Activated CD8-positive, alpha-beta T cell treated with anti-CD3 and anti-CD28 coated beads for 36 hours (primary cell): ENCODE data around the gene OTOF. TPM values are rescaled to one million over a fixed set of nuclear protein-coding genes. Genes with fewer than 3 reads are reported as not detected.

Source experiments
- ATAC-seq: fragments of 200-7000 bp; cut with Tn5 transposase; one replicate; pipeline ENCODE4 v1.10.0; 2021; ENCODE audit warnings: mild to moderate bottlenecking, moderate library complexity
- CTCF ChIA-PET: fragments of 350-600 bp; sonication (Branson Sonifier 250); formaldehyde crosslinking; loops from one replicate; lab custom pipeline; 2021; ENCODE audit warnings: antibody characterized with exemption; lab: Charles Lee
- POLR2A ChIA-PET: fragments of 350-600 bp; sonication (Branson Sonifier 250); formaldehyde crosslinking; loops from one replicate; lab custom pipeline; 2021; ENCODE audit warnings: antibody characterized with exemption; lab: Charles Lee
- DNase-seq: peaks from one replicate; pipeline ENCODE4 v3.0.0-alpha.2; 2020
- H3K27ac Mint-ChIP-seq: one replicate; pipeline ENCODE4 v1.8.0; 2021; ENCODE audit warnings: mild to moderate bottlenecking, mixed read lengths
- H3K27me3 Mint-ChIP-seq: one replicate; pipeline ENCODE4 v1.8.0; 2021; ENCODE audit warnings: mixed read lengths
- H3K36me3 Mint-ChIP-seq: one replicate; pipeline ENCODE4 v1.8.0; 2021; ENCODE audit warnings: low read depth, mixed read lengths
- H3K4me1 Mint-ChIP-seq: one replicate; pipeline ENCODE4 v1.8.0; 2021; ENCODE audit warnings: low read depth, mixed read lengths
- H3K4me3 Mint-ChIP-seq: one replicate; pipeline ENCODE4 v1.8.0; 2021; ENCODE audit warnings: mild to moderate bottlenecking, moderate library complexity, mixed read lengths
- H3K9me3 Mint-ChIP-seq: one replicate; pipeline ENCODE4 v1.8.0; 2021; ENCODE audit warnings: mixed read lengths
- CTCF ChIP-seq: fragments of 200-600 bp; IDR thresholded peaks from one replicate; pipeline ENCODE4 v1.8.0; 2022; ENCODE audit warnings: antibody characterized with exemption, mild to moderate bottlenecking
- intact Hi-C: fragments of 100-400 bp; cut with micrococcal nuclease; formaldehyde crosslinking; loops from one replicate; pipeline ENCODE4 v1.10.0; 2022
- total RNA-seq, 2 experiments: library from RNA; stranded (reverse); gene quantifications; one replicate each; pipeline ENCODE4 v1.2.3, GENCODE V29; 2021

OTOF gene
- total RNA-seq, 2 experiments from 2014 or later = 0.60 to 0.81 TPM

- Mint-ChIP-seq H3K36me3 (no peaks in the 10 kb centered on the region), H3K27ac (no peak overlapping the region), H3K4me1 (peaks cover 8% of the 10 kb centered on the region), H3K9me3 (no peaks in the 10 kb centered on the region), H3K27me3 (peaks cover 8% of the 10 kb centered on the region), H3K4me3 (peak overlapping the region; percentile 33)
- ATAC-seq (peak; percentile 64), DNase-seq (peak; percentile 21)
- intact Hi-C loops = no loop called here
- CTCF ChIA-PET = no interaction called here
- no peak for TF ChIP-seq CTCF
- POLR2A ChIA-PET = interaction anchor here (0.6 kb wide), 1 partner anchor 66 kb away, joined by 3 read pairs; the partner anchor contains the start of gene ADGRF3
These were observed 65.7 kb downstream of the OTOF start for GRCh38 chr2:26412091-26412673.

GRCh38 chr2:26411419-26411818, 66.5 kb downstream of the OTOF start:
- CTCF ChIA-PET = no interaction called here
- TF ChIP-seq CTCF = no peak
- DNase-seq = no peak
- Mint-ChIP-seq H3K27ac (no peak overlapping the region), H3K4me1 (peaks cover 8% of the 10 kb centered on the region), H3K4me3 (no peak overlapping the region), H3K36me3 (no peaks in the 10 kb centered on the region), H3K9me3 (no peaks in the 10 kb centered on the region), H3K27me3 (peaks cover 11% of the 10 kb centered on the region)
- POLR2A ChIA-PET = interaction anchor here (0.6 kb wide), 1 partner anchor 65 kb away, joined by 3 read pairs; the partner anchor contains the start of gene ADGRF3
- ATAC-seq = no peak
- intact Hi-C loops = no loop called here

- no peak for TF ChIP-seq CTCF
- Mint-ChIP-seq H3K9me3 (no peaks in the 10 kb centered on the region), H3K4me1 (peaks cover 8% of the 10 kb centered on the region), H3K36me3 (no peaks in the 10 kb centered on the region), H3K27me3 (peaks cover 11% of the 10 kb centered on the region), H3K4me3 (no peak overlapping the region), H3K27ac (no peak overlapping the region)
- POLR2A ChIA-PET = no interaction called here
- DNase-seq (no peak), ATAC-seq (no peak)
- intact Hi-C loops = no loop called here
- CTCF ChIA-PET = no interaction called here
These were observed 67.1 kb downstream of the OTOF start for GRCh38 chr2:26410764-26411243.

GRCh38 chr2:26409785-26410184, 68.1 kb downstream of the OTOF start:
- Mint-ChIP-seq H3K27ac (no peak overlapping the region), H3K9me3 (no peaks in the 10 kb centered on the region), H3K36me3 (no peaks in the 10 kb centered on the region), H3K4me1 (peaks cover 8% of the 10 kb centered on the region), H3K27me3 (peaks cover 13% of the 10 kb centered on the region), H3K4me3 (no peak overlapping the region)
- intact Hi-C loops = no loop called here
- no peak for TF ChIP-seq CTCF
- POLR2A ChIA-PET = interaction anchor here (0.9 kb wide), 1 partner anchor 14 kb away, joined by 4 read pairs; no protein-coding TSS in a partner anchor
- no peak for DNase-seq
- ATAC-seq = no peak
- CTCF ChIA-PET = no interaction called here

GRCh38 chr2:26407526-26407925, 70.4 kb downstream of the OTOF start:
- ChIA-PET POLR2A (interaction anchor here (1.0 kb wide), 1 partner anchor 11 kb away, joined by 5 read pairs; no protein-coding TSS in a partner anchor), CTCF (no interaction called here)
- Mint-ChIP-seq H3K4me1 (peaks cover 8% of the 10 kb centered on the region), H3K27ac (no peak overlapping the region), H3K4me3 (no peak overlapping the region), H3K36me3 (no peaks in the 10 kb centered on the region), H3K27me3 (peaks cover 13% of the 10 kb centered on the region), H3K9me3 (no peaks in the 10 kb centered on the region)
- ATAC-seq = no peak
- intact Hi-C loops = no loop called here
- TF ChIP-seq CTCF = no peak
- DNase-seq = no peak

Other genes with a start within 250 kb of the OTOF start
- gene HADHA, start 233.5 kb downstream of the OTOF start, total RNA-seq = 100 to 1,000 TPM; 118 to 120 TPM
- gene HADHB, start 233.2 kb downstream of the OTOF start, total RNA-seq = 10 to 100 TPM; 58.8 TPM
- gene SELENOI, start 132.0 kb downstream of the OTOF start, total RNA-seq = 10 to 100 TPM; 38.9 to 39.1 TPM
- gene ADGRF3, start 131.3 kb downstream of the OTOF start, total RNA-seq = 1 to 10 TPM; 4.8 to 5.7 TPM
- gene DRC1, start 76.2 kb downstream of the OTOF start, total RNA-seq = not detected
- gene CIB4, start 163.2 kb upstream of the OTOF start, total RNA-seq = not detected
- gene KCNK3, start 214.6 kb upstream of the OTOF start, total RNA-seq = not detected